ENCODE measurements around the gene USP24.

USP24 gene

DNA sequence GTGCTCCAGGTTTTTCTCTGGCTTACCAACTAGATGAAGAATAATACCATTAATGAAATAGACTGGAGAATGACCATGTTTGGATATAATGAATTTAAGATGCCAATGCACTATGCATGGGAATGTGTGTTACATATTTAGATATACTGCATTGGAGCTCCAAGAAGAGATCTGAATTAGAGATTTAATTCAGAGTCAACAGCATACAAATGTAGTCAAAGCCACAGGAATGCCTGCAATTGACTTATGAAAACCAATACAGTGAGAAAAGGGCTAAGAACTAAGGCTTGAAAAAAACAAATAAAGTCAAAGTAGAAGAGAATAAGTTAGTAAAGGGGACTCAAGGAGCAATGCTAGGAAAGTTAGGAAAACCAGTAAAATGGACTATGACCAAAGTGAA, 59.1 kb downstream of the USP24 start:
- DNase-seq = no peak

DNA sequence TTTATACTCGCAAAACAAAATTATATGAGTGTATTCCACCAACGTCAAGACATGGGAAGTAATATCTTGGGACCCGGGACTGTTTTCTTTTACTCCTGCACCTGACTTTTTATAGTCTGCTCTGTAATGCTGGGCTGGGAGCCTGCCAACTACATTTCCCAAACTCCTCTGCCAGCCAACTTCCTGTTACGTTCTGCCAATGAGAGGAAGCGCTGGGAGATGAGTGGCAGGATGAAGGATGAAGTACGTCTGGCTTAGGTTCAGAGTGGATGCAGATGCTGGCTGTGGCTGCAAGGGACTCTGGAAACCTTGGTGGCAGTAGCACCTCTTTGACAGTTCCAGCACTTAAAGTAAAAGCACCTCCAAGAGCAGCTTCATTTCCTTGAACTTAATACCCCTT, 59.6 kb downstream of the USP24 start:
- DNase-seq = no peak

DNA sequence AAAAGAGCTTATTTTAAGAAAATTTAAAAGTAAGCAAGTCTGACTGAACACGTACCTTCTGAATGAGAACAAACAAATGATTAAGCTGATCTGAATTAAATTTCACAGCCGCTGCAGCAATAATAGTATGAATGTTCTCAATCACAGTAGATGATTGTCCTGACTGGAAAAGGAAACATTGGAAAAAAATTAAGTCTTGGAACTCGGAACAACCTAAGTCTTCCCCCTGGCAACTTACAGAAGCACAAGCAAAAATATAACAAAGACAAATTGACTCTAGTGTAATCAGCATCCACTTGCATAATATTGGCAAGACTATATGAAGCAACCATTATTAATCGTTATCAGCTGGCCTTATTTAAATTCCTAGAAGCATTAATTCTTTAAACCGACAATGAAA, 60.5 kb downstream of the USP24 start:
- no peak for DNase-seq

DNA sequence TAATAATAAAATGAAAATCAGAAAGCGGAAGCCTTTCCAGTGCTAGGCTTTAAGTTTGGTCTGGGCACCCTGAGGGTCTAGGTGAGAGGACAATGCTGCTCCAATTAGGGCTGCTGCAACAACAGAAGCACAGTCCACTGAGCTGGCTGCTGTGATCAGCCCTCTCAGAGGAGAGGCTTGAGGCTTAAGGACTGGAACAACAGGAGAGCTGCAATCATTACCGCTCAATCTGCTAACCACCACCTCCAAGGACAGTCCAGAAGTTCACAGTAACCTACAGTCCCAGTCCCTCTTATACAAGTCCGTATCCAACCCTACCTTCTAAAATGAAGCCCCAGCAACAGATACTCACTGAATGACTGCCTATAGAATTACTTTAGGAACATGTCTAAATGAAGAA, 62.1 kb downstream of the USP24 start:
- no peak for DNase-seq

DNA sequence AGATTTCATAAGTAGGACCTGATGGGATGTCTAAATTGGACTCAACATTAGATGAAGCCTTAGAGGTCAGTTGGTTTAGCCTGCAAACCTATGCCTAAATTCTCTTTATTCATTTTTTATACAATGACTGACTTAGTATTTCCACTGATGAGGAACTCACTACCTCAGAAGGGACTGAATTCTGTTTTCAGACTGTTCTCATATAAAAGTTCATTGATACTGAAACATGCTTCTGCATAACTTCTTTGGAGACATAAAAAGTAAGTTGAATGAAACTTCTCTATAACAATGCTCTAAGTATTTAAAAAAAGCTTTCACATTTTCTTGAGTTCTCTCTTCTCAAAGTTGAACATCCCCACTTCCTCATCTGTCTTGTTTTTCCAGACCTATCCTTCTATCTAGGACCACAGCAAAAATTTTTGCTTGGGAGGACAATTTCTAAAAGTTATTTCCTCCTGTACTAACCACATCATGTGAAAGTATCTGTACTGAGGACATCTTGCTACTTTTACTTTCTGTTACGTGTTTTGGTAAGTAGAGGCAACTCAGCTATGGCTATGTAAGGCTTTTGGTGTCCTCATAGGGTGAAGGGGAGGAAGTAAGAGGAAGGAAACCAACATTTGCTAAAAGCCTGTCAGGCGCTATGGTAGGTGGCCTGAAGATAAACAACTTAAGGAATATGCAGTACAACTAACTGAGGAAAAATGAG, 64.1 kb downstream of the USP24 start:
- no peak for DNase-seq

DNA sequence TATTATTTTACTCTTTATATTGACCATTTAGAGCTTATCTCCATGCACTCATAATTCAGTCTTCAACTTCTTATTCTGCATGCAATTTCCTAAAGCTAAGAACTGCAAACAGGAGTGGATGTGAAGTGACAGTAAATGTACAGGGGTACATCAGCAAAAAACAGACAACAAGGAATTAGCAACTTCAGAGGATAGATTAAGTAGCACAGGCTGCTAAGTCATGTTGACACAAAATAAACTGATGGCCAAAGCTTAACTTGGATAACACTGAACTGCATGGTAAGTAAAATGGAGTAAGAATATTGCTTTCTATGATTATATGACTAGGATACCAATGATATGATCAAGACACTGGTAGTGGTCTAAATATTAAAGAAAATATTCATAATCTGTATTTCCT, 66.5 kb downstream of the USP24 start:
- no peak for DNase-seq

DNA sequence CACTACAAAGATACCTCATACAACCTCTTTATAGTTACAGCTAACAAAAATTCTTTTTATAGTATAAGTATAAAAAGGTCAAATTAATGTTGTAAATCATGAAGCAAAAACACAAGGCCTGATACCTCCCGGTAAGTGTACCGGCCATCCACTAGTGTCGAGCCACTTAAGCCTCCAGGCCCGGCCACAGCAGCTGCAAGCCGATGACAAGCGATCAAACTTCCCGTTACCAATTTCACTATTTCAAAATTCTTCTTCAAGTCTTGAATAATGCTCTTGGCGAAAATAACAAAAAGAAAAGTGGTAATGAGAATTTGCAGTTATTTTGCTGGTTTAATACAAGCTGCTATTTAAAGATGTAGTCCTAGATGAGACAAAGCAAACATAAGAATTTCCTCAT, 67.6 kb downstream of the USP24 start:
- no peak for DNase-seq

DNA sequence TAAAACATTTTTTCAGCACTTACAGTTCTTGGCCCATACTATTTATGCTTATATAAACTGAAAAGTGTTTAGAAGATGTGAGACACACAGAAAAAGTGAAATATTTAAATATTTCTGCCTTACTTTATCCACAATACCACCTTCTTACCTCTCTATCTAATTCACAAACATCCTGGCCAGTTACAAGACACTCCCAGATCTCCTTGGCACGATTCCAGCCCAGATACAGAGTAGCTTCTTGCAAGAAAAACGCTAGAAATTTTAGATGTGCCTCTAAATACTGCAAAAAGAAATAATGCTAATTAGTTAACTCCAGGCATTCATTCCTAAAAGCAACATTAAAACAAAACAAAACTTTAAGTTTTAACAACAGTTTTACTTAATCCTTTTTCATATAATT, 68.4 kb downstream of the USP24 start:
- no peak for DNase-seq

DNA sequence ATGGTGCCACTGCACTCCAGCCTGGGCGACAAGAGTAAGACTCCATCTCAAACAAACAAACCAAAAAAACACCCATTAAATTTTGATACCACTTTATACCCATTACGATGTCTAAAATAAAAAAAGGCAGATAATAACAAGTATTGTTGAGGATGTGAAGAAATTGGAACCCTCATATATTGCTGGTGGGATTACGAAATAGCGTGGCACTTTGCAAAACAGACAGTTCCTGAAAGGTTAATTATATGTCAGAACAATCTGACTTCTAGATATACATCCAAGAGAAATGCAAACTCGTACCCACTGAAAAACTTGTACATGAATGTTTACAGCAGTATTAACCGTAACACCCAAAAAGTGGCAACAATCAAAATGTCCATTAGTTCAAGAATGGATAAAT, 70.3 kb downstream of the USP24 start:
- no peak for DNase-seq

DNA sequence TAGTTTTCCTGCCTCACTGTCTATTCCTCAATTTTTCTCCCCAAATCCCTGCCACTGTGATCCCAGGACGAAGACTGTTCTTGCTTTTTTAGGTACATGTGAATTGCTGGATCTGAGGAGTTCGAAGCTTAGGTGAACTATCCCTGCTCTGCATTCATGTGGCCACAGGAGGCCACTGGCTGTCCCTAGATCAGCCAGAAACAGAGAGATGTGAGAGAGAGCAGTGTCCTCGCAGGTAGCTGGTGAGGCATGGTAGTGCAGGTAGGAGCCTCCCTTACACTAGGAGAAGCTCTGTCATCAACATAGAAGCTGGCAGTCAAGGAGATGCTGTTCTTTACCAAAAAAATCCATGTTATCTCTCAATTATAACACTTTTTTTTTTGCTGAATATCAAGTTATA, 71.5 kb downstream of the USP24 start:
- no peak for DNase-seq

DNA sequence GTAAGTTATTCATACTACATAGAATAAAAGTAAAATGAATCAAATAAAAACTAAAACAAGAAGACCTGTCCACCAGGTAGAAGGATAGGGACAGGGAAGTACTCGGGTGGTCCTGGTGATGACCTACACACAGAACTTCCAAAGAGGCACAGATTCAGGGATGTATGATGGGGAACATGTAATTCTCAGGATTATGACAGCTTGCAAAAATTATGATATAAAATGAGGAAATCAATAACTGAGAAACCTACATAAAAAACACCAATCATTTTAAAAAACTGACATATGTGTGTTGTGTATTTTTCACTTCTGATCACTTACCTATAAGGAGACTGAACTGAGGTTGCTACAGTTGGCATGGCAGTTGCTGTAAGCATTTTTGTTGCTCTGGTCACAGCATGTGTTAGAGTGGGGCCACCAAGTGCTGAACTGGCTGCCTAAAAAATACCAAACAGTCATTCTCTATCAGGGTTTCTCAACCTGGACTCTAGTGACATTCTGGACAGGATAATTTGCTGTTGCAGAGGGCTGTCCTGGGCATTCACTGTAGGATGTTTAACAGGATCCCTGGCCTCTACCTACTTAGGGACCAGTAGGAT, 73.8 kb downstream of the USP24 start:
- DNase-seq = no peak

DNA sequence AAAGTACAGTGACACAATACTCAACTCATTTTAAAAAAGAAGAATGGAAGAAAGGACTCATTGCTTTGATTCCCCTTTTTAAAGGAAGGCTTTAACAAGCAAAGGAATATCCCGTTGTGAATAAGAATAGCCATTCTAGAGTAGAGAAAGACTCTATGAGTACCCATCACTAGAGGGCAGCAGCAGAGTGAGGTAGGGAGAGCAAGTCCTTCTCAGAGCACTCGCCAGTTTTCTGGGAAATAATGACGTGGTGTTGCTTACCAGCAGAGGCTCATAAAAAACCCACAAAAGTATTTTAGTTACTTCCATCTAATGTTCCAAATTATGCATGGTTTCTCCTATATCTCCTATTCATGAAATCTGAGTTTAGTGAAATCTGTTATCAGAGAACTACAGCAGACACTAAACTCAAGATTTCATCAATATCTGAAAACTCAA, 74.6 kb downstream of the USP24 start:
- DNase-seq = peak; percentile 31

DNA sequence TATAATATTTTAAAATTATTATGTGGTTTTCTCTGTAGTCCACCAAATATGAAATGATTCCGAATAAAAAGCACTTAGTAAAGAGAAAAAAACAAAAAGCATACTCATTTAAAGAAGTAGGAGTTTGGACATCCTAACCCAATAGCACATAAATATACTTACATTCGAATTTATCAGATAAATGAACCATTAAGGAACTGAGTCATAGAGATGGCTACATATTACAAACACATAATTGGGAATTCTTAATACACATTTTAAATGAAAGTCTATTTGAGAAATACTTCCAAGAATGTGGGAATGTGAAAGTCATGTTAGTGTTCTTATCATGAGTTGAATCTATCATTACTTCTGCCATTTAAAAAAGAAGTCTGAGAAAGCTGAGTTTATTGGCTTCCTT, 75.0 kb downstream of the USP24 start:
- DNase-seq = no peak

DNA sequence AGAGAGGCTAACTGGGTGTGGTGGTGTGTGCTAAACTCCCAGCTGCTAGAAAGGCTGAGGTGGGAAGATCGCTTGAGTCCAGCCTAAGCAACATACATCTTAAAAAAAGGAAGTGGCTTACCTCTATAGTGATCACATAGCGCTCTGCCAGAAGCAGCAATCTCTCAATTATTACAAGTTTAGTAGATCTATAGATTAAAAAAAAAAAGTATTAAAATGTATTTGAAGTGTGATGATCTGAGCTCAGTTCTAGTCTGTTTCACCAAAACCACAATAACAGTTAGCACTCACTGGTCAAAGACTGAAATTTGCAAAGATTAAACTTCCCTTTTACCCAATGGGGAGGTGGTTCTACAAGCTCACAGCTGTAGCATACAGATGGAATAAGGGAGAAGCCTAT, 76.3 kb downstream of the USP24 start:
- DNase-seq = no peak

DNA sequence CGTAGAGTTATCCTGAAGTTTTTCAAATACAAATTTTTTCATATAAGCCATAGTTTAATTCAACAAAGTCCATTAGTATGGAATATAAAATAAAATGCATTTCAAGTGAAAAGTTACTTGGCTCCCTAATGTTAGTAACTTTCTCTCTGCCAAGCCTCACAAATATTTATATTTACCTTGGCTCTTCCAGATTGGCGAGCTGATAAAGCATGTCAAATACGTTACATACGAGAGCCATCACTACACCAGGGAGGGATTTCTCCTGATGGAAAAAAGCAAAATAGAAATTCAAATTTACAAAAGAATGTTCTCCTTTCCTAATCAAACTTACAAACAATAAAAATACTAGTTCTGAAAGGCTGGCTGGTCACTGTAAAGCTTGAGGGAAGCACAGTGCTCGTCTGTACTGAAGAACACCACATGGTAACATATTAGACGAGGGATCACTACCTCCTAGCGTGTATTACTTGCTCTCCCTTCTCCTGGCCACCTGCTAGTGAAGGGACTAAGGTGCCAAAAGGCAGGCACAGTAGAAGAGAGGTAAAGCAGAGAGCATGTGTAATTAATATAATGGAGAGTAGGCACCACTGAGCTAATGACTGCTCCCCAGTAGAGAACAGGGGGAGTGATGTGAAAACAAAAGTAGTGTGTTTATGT, 80.9 kb downstream of the USP24 start:
- no peak for DNase-seq

DNA sequence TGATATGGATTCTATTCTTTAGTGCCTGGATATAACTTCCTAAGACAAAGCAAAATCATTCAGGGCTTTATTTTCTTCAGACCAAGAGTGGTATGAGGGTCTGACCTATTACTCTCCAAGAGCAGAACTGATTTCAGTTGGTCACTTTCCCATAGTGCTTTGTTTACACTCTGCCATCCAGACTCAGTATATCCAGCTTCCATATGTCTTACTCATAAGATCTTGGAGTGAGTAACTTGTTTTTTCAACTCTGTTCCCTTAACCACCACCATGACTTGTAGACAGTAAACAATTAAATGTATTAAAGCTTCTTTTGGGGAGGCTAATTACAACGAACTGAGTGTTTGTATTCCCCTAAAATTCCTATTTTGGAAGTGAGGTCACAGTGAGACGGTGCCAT, 83.4 kb downstream of the USP24 start:
- no peak for DNase-seq

DNA sequence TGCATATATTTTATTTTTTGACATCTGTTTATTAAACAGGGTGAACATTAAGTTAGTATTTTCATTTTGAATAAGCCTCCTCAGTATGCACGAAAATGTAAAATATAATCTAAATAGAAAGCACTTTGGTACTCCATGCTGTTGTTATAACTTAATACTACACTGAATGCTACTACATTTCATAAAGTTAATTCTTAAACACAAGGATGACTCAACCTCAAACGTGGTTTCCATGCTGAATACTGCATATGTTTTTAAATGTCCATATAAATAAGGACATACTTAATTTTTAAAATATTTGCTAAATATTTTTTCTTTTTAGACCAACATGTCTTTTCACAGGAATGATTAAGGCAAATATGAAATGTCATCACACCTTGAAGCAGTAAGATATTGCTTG, 83.9 kb downstream of the USP24 start:
- no peak for DNase-seq

DNA sequence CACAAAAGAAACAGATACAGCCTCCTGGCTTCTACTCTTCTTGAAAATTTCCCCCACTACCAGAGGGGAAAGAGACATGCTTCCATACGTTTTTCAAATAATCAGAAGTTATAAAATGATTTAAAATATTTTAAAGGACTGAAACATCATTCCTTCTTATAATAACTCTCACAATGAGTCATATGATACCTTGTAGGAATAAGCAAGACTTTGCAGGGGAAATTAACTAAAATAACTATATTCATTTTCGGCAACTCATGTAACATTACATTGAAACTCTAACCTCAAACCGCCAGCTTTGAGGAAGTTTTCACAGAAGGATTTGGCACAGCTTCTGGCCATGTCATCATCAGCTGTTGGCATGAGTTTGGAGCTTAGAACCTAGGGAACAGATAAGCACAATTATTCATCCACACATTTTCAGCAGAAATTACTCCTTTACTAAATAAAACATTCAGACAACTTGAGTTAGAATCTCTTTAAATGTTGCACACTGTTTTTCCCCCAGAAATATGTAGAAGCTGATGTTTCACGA, 85.9 kb downstream of the USP24 start:
- DNase-seq = no peak

DNA sequence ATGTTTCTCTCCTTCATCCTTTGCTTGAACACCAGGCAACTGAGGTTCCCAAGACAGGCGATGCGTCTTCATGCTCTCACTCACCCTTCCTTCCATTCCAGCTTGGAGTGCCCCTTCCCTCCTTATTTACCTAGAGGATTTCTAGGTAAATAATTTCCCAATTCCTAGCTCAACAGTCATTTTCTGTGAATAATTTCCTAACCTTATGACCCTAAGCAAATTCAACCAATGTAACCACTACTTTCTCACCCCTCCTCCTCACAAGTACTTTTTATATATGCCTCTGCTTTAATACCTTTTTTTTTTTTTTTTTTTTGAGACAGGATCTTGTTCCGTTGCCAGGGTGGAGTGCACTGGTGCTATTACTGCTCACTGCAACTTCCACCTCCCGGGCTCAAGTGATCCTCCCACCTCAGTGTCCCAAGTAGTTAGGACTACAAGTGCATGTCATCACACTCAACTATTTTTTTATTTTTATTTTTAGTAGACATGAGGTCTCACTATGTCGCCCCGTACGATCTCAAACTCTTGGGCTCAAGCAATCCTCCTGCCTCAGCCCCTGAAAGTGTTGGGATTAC, 86.7 kb downstream of the USP24 start:
- DNase-seq = no peak

DNA sequence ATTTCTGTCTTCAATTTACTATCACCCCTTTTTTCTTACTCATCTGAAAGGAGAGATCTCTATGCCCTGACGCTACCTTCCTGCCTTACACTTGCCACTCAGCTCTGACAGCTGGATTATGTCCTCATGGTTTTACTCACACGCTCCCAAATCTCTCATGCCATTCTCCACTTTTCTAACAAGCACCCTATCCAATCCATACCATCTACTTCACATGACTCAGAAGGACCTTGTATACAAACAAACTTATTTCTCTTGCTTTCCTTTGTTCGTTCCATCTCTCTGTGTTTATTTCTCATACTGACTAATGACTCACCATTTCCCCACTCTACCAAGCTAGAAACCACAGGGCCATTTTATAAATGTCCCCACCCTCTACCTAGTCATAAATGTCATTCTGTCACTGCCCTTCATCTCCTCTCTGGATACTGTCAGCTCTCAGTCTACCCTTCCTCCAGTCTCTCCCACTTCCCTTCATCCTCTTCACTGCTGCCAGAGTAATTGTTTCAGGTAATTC, 87.3 kb downstream of the USP24 start:
- DNase-seq = no peak

DNA sequence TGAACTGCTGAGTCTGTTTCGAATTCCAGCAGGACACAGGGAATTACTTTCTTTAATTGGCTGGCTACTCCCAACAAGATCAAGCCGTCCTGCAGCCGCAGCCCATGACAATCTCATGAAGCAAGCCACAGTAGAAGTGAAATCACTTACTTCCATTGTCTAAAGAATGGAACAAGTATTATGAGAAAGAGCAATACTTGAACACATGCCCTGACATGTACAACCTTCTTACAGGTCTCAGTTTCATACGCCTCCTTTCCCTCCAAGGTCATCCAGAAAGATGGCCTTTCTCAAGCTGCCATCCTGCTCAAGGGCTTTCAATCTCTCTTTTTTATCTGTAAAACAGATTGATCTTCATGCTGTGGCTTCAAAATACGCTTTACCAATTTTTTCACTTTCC, 90.7 kb downstream of the USP24 start:
- no peak for DNase-seq

DNA sequence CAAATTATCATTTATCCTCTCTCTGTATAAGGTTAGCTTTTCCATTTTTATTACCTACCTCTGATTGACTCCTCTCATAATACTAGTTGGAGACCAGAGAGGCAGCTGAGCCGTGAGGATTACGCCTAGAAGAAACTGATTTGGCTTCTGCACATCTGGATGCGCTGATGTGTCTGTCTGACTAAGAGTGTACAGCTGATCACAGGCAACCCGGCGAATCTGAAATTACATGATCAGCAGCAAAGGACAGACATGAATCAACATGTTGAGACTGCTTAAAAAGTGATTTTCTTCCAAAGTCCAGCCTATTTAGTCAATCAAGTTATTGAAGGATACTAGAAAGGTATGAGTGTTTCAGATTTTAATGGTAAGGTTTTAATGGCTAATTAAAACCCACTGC, 94.6 kb downstream of the USP24 start:
- DNase-seq = no peak

DNA sequence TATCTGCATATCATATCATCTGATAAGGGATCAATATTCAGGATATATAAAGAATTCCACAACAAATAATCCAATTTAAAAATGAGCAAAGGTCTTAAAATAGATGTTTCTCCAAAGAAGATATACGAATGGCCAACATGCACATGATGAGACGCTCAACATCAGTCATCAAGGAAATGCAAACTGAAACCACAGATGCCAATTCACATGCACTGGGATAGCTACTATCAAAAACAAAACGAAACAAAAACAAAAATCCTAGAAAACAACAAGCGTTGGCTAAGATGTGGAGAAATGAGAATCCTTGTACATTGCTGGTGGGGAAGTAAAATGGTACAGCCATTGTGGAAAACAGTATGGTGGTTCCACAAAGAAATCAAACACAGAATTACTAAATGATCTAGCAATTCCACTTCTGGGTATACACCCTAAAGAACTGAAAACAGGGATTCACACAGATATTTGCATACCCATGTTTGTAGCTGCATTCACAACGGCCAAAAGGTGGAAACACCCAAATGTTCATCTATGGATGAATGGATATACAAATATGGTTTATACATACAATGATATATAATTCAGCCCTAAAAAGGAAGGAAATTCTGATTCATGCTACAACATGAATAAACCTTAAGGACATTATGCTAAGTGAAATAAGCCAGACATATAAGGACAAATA, 96.4 kb downstream of the USP24 start:
- no peak for DNase-seq

Measured in right kidney (tissue), 1 donor.